OCI-LY7 (cell line): Measurements from ENCODE around the gene GPRIN1. TPM values are rescaled to one million over a fixed set of nuclear protein-coding genes. Genes with fewer than 3 reads are reported as not detected.

Experiments used
- BruUV-seq: library from RNA; stranded (reverse); fragments of 400-500 nt; replicated peaks from 2 replicates; lab custom pipeline; 2021; lab: Mats Ljungman, UMichigan
- CTCF ChIA-PET: fragments of 300-600 bp; sonication (Branson Sonifier 250); formaldehyde crosslinking; loops from one replicate; lab custom pipeline; 2022; ENCODE audit warnings: antibody characterized with exemption; ENCODE audit not compliant: unreplicated experiment; lab: Charles Lee
- POLR2A ChIA-PET: fragments of 300-600 bp; sonication (Branson Sonifier 250); formaldehyde crosslinking; loops from one replicate; lab custom pipeline; 2022; ENCODE audit warnings: antibody characterized with exemption; lab: Charles Lee
- DNase-seq: peaks from one replicate; pipeline ENCODE4 v3.0.0-alpha.2; 2015; ENCODE audit warnings: low spot score
- H2AFZ ChIP-seq: fragments of 200-600 bp; sonication (generic), shearing (Covaris generic); 2 replicates; pipeline ENCODE4 v1.6.1; 2014; ENCODE audit warnings: mild to moderate bottlenecking, antibody characterized with exemption, low read length, moderate library complexity
- H3K27ac ChIP-seq: fragments of 200-600 bp; sonication (generic); 2 replicates; pipeline ENCODE4 v1.5.1; 2014; ENCODE audit warnings: mixed run types, low read depth, mild to moderate bottlenecking, moderate library complexity, low read length, inconsistent platforms; ENCODE audit not compliant: poor library complexity, severe bottlenecking
- H3K36me3 ChIP-seq: fragments of 200-600 bp; sonication (generic); 2 replicates; pipeline ENCODE4 v1.6.1; 2014; ENCODE audit warnings: mild to moderate bottlenecking, antibody characterized with exemption, low read length, moderate library complexity, mixed read lengths; ENCODE audit not compliant: insufficient read depth
- H3K4me1 ChIP-seq: fragments of 200-600 bp; sonication (generic); 2 replicates; pipeline ENCODE4 v1.5.1; 2014; ENCODE audit warnings: mild to moderate bottlenecking, low read length; ENCODE audit not compliant: insufficient read depth, poor library complexity, severe bottlenecking
- H3K4me2 ChIP-seq: fragments of 200-600 bp; sonication (generic); 2 replicates; pipeline ENCODE4 v1.6.1; 2014; ENCODE audit warnings: mild to moderate bottlenecking, low read length
- H3K4me3 ChIP-seq: fragments of 200-600 bp; sonication (generic); 2 replicates; pipeline ENCODE4 v1.5.1; 2014; ENCODE audit warnings: mild to moderate bottlenecking, low read depth, low read length; ENCODE audit not compliant: poor library complexity, severe bottlenecking
- H3K79me2 ChIP-seq: fragments of 200-600 bp; sonication (generic); 2 replicates; pipeline ENCODE4 v1.6.1; 2016; ENCODE audit warnings: low read depth, mild to moderate bottlenecking, low read length, moderate library complexity, mixed read lengths; ENCODE audit not compliant: insufficient read depth
- H3K9me2 ChIP-seq: fragments of 200-600 bp; sonication (generic); 2 replicates; pipeline ENCODE4 v1.6.1; 2016; ENCODE audit warnings: mild to moderate bottlenecking, low read length, mixed read lengths; ENCODE audit not compliant: insufficient read depth
- H3K9me3 ChIP-seq: fragments of 200-600 bp; sonication (generic); 2 replicates; pipeline ENCODE4 v1.6.1; 2014; ENCODE audit warnings: mild to moderate bottlenecking, mixed run types, low read length, mixed read lengths
- H4K20me1 ChIP-seq: fragments of 200-600 bp; sonication (generic); 2 replicates; pipeline ENCODE4 v1.6.1; 2014; ENCODE audit warnings: mild to moderate bottlenecking, antibody characterized with exemption, low read length, moderate library complexity, mixed read lengths; ENCODE audit not compliant: insufficient read depth
- EZH2phosphoT487 ChIP-seq: fragments of 200-600 bp; sonication (generic); IDR thresholded peaks from 2 replicates; pipeline ENCODE4 v1.6.1; 2018; ENCODE audit warnings: low read depth, borderline replicate concordance, mild to moderate bottlenecking, mixed run types, antibody characterized with exemption, low read length, moderate library complexity, mixed read lengths
- intact Hi-C: fragments of 100-400 bp; cut with micrococcal nuclease; formaldehyde crosslinking; loops from one replicate; pipeline ENCODE4 v1.10.0; 2022; ENCODE audit not compliant: unreplicated experiment
- total RNA-seq, 2 experiments: library from RNA; depleted of rRNA in 1 of 2; stranded (reverse); fragments of >200 nt in 1 of 2; shearing (Covaris generic) in 1 of 2; gene quantifications; 2 replicates each; pipeline ENCODE4 v1.2.3, GENCODE V29; 2014 to 2022
- TF ChIP-seq, protein P1 (sequence below): fragments of 200-600 bp; sonication (generic); conservative IDR thresholded peaks from 2 replicates; pipeline ENCODE4 v1.5.1; 2014; ENCODE audit warnings: mild to moderate bottlenecking, antibody characterized with exemption, low read length, moderate library complexity, mixed read lengths

Gene GPRIN1
- total RNA-seq, 2 experiments from 2014 or later, result 3.8 to 5.3 TPM

- no peaks in the 10 kb centered on the region for H3K36me3 ChIP-seq
- CTCF ChIA-PET, result no interaction called here
- no peaks in the 10 kb centered on the region for H3K9me3 ChIP-seq
- intact Hi-C loops, result no loop called here
- H3K27ac ChIP-seq, result no peak overlapping the region
- H3K4me3 ChIP-seq, result peak overlapping the region; percentile 73
- no peaks in the 10 kb centered on the region for H3K9me2 ChIP-seq
- POLR2A ChIA-PET, result no interaction called here
- H3K79me2 ChIP-seq, result no peaks in the 10 kb centered on the region
- DNase-seq, result no peak
- no TSS peak for BruUV-seq
- TF ChIP-seq EZH2phosphoT487, result no peak
- TF ChIP-seq, protein P1, sequence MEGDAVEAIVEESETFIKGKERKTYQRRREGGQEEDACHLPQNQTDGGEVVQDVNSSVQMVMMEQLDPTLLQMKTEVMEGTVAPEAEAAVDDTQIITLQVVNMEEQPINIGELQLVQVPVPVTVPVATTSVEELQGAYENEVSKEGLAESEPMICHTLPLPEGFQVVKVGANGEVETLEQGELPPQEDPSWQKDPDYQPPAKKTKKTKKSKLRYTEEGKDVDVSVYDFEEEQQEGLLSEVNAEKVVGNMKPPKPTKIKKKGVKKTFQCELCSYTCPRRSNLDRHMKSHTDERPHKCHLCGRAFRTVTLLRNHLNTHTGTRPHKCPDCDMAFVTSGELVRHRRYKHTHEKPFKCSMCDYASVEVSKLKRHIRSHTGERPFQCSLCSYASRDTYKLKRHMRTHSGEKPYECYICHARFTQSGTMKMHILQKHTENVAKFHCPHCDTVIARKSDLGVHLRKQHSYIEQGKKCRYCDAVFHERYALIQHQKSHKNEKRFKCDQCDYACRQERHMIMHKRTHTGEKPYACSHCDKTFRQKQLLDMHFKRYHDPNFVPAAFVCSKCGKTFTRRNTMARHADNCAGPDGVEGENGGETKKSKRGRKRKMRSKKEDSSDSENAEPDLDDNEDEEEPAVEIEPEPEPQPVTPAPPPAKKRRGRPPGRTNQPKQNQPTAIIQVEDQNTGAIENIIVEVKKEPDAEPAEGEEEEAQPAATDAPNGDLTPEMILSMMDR, result no peak
- H3K4me2 ChIP-seq, result peak overlapping the region; percentile 87
- H2AFZ ChIP-seq, result peak overlapping the region; percentile 75
- H4K20me1 ChIP-seq, result no peaks in the 10 kb centered on the region
- peaks cover 14% of the 10 kb centered on the region for H3K4me1 ChIP-seq
Observed at GRCh38 chr5:176610435-176610773, 448 bp upstream of the GPRIN1 start.

- peak overlapping the region; percentile 73 for H3K4me3 ChIP-seq
Observed at GRCh38 chr5:176608937-176609723, 826 bp downstream of the GPRIN1 start.

More at GRCh38 chr5:176608937-176609723, 826 bp downstream of the GPRIN1 start:
- no TSS peak for BruUV-seq
- Histone ChIP-seq H3K4me2 (peak overlapping the region; percentile 87), H3K27ac (no peak overlapping the region), H3K9me2 (no peaks in the 10 kb centered on the region), H3K36me3 (no peaks in the 10 kb centered on the region), H2AFZ (no peak overlapping the region), H4K20me1 (no peaks in the 10 kb centered on the region), H3K9me3 (no peaks in the 10 kb centered on the region), H3K4me1 (peaks cover 14% of the 10 kb centered on the region), H3K79me2 (no peaks in the 10 kb centered on the region)
- ChIA-PET POLR2A (no interaction called here), CTCF (interaction anchor here (0.5 kb wide), 1 partner anchor 10 kb away, joined by 3 read pairs; no protein-coding TSS in a partner anchor)
- intact Hi-C loops, result no loop called here
- peak; percentile 43 for DNase-seq
- TF ChIP-seq, protein P1, result no peak
- TF ChIP-seq EZH2phosphoT487, result no peak
